ENCODE data around the gene PCDHB16.
"Not testable (repeated sequence)": the region's sequence is repeated elsewhere in the genome, so short reads cannot be mapped to it uniquely, and the experiment has no call there.

The PCDHB16 gene

DNA sequence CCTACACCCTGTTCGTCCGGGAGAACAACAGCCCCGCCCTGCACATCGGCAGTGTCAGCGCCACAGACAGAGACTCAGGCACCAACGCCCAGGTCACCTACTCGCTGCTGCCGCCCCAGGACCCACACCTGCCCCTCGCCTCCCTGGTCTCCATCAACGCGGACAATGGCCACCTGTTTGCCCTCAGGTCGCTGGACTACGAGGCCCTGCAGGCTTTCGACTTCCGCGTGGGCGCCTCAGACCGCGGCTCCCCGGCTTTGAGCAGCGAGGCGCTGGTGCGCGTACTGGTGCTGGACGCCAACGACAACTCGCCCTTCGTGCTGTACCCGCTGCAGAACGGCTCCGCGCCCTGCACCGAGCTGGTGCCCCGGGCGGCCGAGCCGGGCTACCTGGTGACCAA is 6.5 kb downstream of the PCDHB16 start:
- not testable (repeated sequence) for H3K9ac ChIP-seq (ENCODE audit: low read depth, low read length); H3K36me3 ChIP-seq (ENCODE audit: insufficient read depth, low read depth, low read length); H3K27me3 ChIP-seq (ENCODE audit: insufficient read depth, low read length); H3K9me3 ChIP-seq (ENCODE audit: insufficient read depth, low read depth, low read length); H3K4me1 ChIP-seq (ENCODE audit: insufficient read depth, low read length); H3K4me3 ChIP-seq (ENCODE audit: low read length); H3K27ac ChIP-seq (ENCODE audit: low read length)

GRCh38 chr5:141189131-141189530 is 6.9 kb downstream of the PCDHB16 start:
- H3K36me3 ChIP-seq (ENCODE audit: insufficient read depth, low read depth, low read length); H3K4me1 ChIP-seq (ENCODE audit: insufficient read depth, low read length); H3K27ac ChIP-seq (ENCODE audit: low read length); H3K9ac ChIP-seq (ENCODE audit: low read depth, low read length); H3K9me3 ChIP-seq (ENCODE audit: insufficient read depth, low read depth, low read length); H3K4me3 ChIP-seq (ENCODE audit: low read length); H3K27me3 ChIP-seq (ENCODE audit: insufficient read depth, low read length): not testable (repeated sequence)

DNA sequence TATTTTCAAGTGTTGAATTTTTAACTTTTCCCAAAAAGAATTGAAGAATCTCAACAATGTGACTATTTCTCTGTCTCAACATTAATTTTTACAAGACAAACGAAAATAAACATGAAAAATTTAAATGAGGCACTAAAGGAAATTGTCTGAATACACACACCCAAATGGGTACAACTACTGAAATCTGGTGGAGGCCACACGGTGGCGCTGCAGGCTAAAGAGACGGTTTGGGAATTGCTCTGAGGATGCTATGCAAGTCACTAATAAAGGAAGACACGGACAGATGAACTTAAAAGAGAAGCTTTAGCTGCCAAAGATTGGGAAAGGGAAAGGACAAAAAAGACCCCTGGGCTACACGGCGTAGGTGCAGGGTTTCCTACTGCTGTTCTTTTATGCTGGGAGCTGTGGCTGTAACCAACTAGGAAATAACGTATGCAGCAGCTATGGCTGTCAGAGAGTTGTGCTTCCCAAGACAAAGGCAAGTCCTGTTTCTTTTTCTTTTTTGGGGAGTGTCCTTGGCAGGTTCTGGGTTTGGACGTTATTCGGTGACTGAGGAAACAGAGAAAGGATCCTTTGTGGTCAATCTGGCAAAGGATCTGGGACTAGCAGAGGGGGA is 10.0 kb downstream of the PCDHB16 start, which contains the start of gene PCDHB10:
Gene PCDHB10 (plus strand): TSS at position 244 of the 616 bp plus-strand sequence. CDS start 200 bp downstream, at position 444.
- Histone ChIP-seq H3K27ac (ENCODE audit: low read length) (no peak within 1 kb of the TSS), H3K4me3 (ENCODE audit: low read length) (peak within 1 kb of the TSS; percentile 63), H3K9me3 (ENCODE audit: insufficient read depth, low read depth, low read length) (peaks cover 13% of the 10 kb centered on the region), H3K9ac (ENCODE audit: low read depth, low read length) (no peak within 1 kb of the TSS), H3K27me3 (ENCODE audit: insufficient read depth, low read length) (no peaks in the 10 kb centered on the region), H3K4me1 (ENCODE audit: insufficient read depth, low read length) (no peaks in the 10 kb centered on the region), H3K36me3 (ENCODE audit: insufficient read depth, low read depth, low read length) (no peaks in the 10 kb centered on the region)

DNA sequence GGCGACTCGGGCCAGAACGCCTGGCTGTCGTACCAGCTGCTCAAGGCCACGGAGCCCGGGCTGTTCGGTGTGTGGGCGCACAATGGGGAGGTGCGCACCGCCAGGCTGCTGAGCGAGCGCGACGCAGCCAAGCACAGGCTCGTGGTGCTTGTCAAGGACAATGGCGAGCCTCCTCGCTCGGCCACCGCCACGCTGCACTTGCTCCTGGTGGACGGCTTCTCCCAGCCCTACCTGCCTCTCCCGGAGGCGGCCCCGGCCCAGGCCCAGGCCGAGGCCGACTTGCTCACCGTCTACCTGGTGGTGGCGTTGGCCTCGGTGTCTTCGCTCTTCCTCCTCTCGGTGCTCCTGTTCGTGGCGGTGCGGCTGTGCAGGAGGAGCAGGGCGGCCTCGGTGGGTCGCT is 12.1 kb downstream of the PCDHB16 start:
- H3K4me1 ChIP-seq (ENCODE audit: insufficient read depth, low read length); H3K4me3 ChIP-seq (ENCODE audit: low read length): not testable (repeated sequence)

DNA sequence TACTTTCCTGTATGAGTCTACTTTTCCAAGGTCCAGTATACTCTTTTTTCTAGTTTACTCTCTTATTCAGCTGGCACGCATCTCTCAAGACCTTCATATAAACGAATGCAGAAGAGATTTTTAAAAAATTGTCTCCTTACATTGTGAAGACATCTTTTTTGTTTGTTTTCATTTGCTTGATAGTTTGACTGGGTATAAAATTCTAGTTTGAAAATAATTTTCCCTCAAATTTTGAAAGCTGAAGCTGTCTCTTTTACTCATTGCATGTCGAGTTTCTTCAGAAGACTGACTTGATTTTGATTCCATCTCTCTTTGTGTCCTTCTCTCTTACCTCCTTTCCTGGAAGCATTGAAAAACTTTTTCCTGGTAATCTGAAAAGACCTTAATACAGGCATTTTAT is 14.2 kb downstream of the PCDHB16 start:
- H3K27ac ChIP-seq (ENCODE audit: low read length): no peak overlapping the region
- H3K4me1 ChIP-seq (ENCODE audit: insufficient read depth, low read length): no peaks in the 10 kb centered on the region
- H3K9ac ChIP-seq (ENCODE audit: low read depth, low read length): no peak overlapping the region
- H3K9me3 ChIP-seq (ENCODE audit: insufficient read depth, low read depth, low read length): peaks cover 35% of the 10 kb centered on the region
- no peak overlapping the region for H3K4me3 ChIP-seq (ENCODE audit: low read length)
- no peaks in the 10 kb centered on the region for H3K27me3 ChIP-seq (ENCODE audit: insufficient read depth, low read length)
- H3K36me3 ChIP-seq (ENCODE audit: insufficient read depth, low read depth, low read length): no peaks in the 10 kb centered on the region

More for the DNA sequence above, 12.1 kb downstream of the PCDHB16 start:
- not testable (repeated sequence) for H3K27ac ChIP-seq (ENCODE audit: low read length); H3K36me3 ChIP-seq (ENCODE audit: insufficient read depth, low read depth, low read length); H3K9ac ChIP-seq (ENCODE audit: low read depth, low read length); H3K27me3 ChIP-seq (ENCODE audit: insufficient read depth, low read length)
- H3K9me3 ChIP-seq (ENCODE audit: insufficient read depth, low read depth, low read length): peaks cover 28% of the 10 kb centered on the region

GRCh38 chr5:141199359-141200235 is 17.4 kb downstream of the PCDHB16 start, which contains the start of gene PCDHB11:
PCDHB11 (plus strand) TSS chr5:141199627; CDS start chr5:141199775, 148 bp downstream.
- Histone ChIP-seq H3K27me3 (ENCODE audit: insufficient read depth, low read length) (no peaks in the 10 kb centered on the region), H3K9me3 (ENCODE audit: insufficient read depth, low read depth, low read length) (peaks cover 35% of the 10 kb centered on the region), H3K4me3 (ENCODE audit: low read length) (no peak within 1 kb of the TSS), H3K9ac (ENCODE audit: low read depth, low read length) (no peak within 1 kb of the TSS), H3K4me1 (ENCODE audit: insufficient read depth, low read length) (no peaks in the 10 kb centered on the region), H3K27ac (ENCODE audit: low read length) (no peak within 1 kb of the TSS), H3K36me3 (ENCODE audit: insufficient read depth, low read depth, low read length) (no peaks in the 10 kb centered on the region)

DNA sequence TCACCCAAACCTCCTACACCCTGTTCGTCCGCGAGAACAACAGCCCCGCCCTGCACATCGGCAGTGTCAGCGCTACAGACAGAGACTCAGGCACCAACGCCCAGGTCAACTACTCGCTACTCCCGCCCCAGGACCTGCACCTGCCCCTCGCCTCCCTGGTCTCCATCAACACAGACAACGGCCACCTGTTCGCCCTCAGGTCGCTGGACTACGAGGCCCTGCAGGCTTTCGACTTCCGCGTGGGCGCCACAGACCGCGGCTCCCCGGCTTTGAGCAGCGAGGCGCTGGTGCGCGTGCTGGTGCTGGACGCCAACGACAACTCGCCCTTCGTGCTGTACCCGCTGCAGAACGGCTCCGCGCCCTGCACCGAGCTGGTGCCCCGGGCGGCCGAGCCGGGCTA is 18.9 kb downstream of the PCDHB16 start:
- not testable (repeated sequence) for H3K4me1 ChIP-seq (ENCODE audit: insufficient read depth, low read length); H3K9ac ChIP-seq (ENCODE audit: low read depth, low read length); H3K36me3 ChIP-seq (ENCODE audit: insufficient read depth, low read depth, low read length); H3K27me3 ChIP-seq (ENCODE audit: insufficient read depth, low read length); H3K27ac ChIP-seq (ENCODE audit: low read length); H3K4me3 ChIP-seq (ENCODE audit: low read length)
- H3K9me3 ChIP-seq (ENCODE audit: insufficient read depth, low read depth, low read length): peaks cover 36% of the 10 kb centered on the region

- not testable (repeated sequence) for H3K27ac ChIP-seq (ENCODE audit: low read length); H3K4me3 ChIP-seq (ENCODE audit: low read length); H3K4me1 ChIP-seq (ENCODE audit: insufficient read depth, low read length); H3K27me3 ChIP-seq (ENCODE audit: insufficient read depth, low read length); H3K9ac ChIP-seq (ENCODE audit: low read depth, low read length); H3K36me3 ChIP-seq (ENCODE audit: insufficient read depth, low read depth, low read length)
- peaks cover 31% of the 10 kb centered on the region for H3K9me3 ChIP-seq (ENCODE audit: insufficient read depth, low read depth, low read length)
These were observed 19.5 kb downstream of the PCDHB16 start for GRCh38 chr5:141201646-141202045.

DNA sequence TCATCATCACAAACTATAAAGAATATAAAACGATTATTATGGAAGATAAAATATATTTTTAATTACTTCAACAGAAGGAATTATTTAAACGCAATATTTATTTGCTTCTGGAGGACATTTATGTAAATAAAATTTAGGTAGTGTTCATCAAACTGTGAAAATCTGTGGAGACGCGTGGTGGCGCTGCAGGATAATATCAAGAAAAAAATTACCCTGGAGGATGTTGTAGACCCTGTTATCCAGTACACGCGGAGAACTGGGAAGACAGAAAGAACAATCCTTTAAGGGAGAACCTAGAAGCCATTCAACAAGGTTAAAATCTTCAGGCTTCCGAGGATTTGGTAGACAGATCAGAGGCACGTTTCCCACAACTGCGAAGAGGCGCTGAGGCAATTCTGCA is 26.3 kb downstream of the PCDHB16 start, which contains the start of gene PCDHB12:
Gene PCDHB12 (plus strand): TSS at position 242 of the 400 bp plus-strand sequence. CDS start 189 bp downstream, outside the sequence.
- H3K9me3 ChIP-seq (ENCODE audit: insufficient read depth, low read depth, low read length): peaks cover 30% of the 10 kb centered on the region; the same call in 1 of the 2 replicates
- H3K9ac ChIP-seq (ENCODE audit: low read depth, low read length): no peak within 1 kb of the TSS
- no peaks in the 10 kb centered on the region for H3K36me3 ChIP-seq (ENCODE audit: insufficient read depth, low read depth, low read length)
- H3K27me3 ChIP-seq (ENCODE audit: insufficient read depth, low read length): no peaks in the 10 kb centered on the region
- no peaks in the 10 kb centered on the region for H3K4me1 ChIP-seq (ENCODE audit: insufficient read depth, low read length)
- H3K4me3 ChIP-seq (ENCODE audit: low read length): no peak within 1 kb of the TSS
- no peak within 1 kb of the TSS for H3K27ac ChIP-seq (ENCODE audit: low read length)

DNA sequence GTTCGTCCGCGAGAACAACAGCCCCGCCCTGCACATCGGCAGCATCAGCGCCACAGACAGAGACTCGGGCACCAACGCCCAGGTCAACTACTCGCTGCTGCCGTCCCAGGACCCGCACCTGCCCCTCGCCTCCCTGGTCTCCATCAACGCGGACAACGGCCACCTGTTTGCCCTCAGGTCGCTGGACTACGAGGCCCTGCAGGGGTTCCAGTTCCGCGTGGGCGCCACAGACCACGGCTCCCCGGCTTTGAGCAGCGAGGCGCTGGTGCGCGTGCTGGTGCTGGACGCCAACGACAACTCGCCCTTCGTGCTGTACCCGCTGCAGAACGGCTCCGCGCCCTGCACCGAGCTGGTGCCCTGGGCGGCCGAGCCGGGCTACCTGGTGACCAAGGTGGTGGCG is 28.1 kb downstream of the PCDHB16 start:
- H3K9me3 ChIP-seq (ENCODE audit: insufficient read depth, low read depth, low read length): peaks cover 30% of the 10 kb centered on the region; the same call in 1 of the 2 replicates
- H3K4me1 ChIP-seq (ENCODE audit: insufficient read depth, low read length); H3K36me3 ChIP-seq (ENCODE audit: insufficient read depth, low read depth, low read length); H3K4me3 ChIP-seq (ENCODE audit: low read length); H3K27ac ChIP-seq (ENCODE audit: low read length); H3K9ac ChIP-seq (ENCODE audit: low read depth, low read length); H3K27me3 ChIP-seq (ENCODE audit: insufficient read depth, low read length): not testable (repeated sequence)

- H3K27me3 ChIP-seq (ENCODE audit: insufficient read depth, low read length); H3K36me3 ChIP-seq (ENCODE audit: insufficient read depth, low read depth, low read length); H3K4me3 ChIP-seq (ENCODE audit: low read length); H3K27ac ChIP-seq (ENCODE audit: low read length); H3K9ac ChIP-seq (ENCODE audit: low read depth, low read length); H3K4me1 ChIP-seq (ENCODE audit: insufficient read depth, low read length): not testable (repeated sequence)
- H3K9me3 ChIP-seq (ENCODE audit: insufficient read depth, low read depth, low read length): peaks cover 30% of the 10 kb centered on the region; the same call in 1 of the 2 replicates
These were observed 28.7 kb downstream of the PCDHB16 start for GRCh38 chr5:141210849-141211248.

Measured in iPS-20b (cell line).